GM20431 (cell line): ENCODE results near the gene PAPSS1.
"Not testable (repeated sequence)": the region's sequence is repeated elsewhere in the genome, so short reads cannot be mapped to it uniquely, and the experiment has no call there.

ENCODE experiments used
- in situ Hi-C: fragments of 300-500 bp; cut with MseI, MboI; formaldehyde crosslinking; loops from one replicate; pipeline ENCODE4 v1.15.0; 2020; ENCODE audit warnings: low sequenced_read_pairs; ENCODE audit not compliant: unreplicated experiment

The PAPSS1 gene

GRCh38 chr4:107692202-107692601 is 27.8 kb downstream of the PAPSS1 start:
- in situ Hi-C loops: no loop called here

DNA sequence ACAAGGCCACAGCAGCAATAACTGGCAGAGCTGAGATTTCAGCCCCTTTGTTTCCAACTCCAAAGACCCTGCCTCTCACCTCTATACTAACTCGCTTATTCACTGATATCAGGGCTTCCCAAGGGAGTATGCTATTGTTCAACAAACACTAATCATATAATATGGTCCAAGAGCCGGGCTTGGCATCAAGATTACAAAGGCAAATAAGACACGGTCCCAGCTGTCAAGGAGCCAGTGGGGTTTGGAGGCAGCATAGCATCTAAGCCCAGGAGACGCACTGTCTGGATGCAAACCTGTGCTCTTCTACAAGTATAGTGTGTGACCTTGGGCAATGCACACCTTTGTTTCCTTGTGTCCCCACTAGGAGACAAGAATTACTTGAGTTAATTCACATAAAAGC is 28.7 kb downstream of the PAPSS1 start:
- in situ Hi-C loops: no loop called here

DNA sequence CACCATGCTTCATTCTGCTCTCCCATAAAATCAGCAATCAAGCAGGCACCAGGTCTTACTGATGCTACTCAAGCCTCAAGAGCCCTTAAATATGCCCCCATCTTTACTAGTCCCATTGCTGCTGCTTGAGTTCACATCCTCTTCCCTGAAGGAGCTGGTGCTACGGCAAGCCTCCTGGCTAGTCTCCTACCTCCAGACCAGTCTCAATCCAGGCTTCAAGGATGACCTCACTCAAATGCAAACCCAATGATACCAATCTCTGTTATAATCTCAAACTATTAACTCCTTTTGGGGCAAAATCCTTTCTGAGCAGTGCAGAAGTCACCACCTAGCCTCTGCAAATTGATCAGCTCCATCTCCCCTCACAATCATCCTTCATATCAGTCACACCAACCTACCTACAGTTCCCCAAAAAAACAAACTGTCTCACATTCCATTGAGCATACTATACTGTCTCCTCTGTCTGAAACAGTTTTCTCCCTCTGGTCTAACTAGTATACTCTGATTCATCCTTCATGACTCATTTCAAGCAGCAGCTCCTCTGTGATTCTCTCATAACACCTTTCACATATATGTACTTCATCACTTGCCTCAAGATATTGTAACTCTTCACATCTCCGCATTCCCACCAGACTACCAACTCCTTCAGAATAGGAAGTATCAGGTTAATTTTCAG is 30.0 kb downstream of the PAPSS1 start:
- in situ Hi-C loops: no loop called here

DNA sequence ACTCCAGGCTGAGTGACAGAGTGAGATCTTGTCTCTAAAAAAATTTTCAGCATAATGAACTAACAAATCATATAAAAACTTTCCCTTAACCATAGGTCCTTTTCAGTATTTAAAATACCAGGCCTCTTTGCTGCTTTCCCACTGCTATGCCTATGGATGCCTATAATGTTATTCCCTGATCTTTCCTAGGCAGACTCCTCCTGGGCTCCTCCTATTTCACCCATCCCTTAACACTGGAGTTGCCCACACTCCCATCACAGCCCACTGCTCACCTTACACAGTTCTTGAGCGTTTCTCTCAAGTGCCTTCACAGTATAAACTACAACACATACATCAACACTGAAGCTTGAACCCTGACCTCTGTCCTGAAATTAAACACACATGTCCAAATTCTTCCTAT is 31.6 kb downstream of the PAPSS1 start:
- in situ Hi-C loops: no loop called here

- in situ Hi-C loops: no loop called here
Measured at GRCh38 chr4:107685740-107686139, 34.3 kb downstream of the PAPSS1 start.

DNA sequence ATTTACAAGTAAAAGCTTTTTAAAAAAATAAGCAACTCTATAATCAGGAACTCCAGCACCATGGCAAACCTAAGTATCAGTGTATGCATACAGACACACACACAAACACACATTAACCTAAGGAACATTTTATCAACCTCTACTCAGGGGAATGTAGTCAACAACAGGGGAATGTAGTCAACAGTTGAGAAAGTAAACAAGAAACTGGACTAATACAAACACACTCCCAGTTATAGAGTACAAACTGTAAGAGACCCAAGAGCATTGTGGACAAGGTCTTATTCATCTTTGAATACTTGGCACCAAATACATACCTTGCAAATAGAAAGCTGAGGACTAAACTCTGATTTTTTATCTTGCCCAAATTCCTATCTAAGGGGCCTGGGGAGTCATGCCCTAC is 36.2 kb downstream of the PAPSS1 start:
- in situ Hi-C loops: no loop called here

DNA sequence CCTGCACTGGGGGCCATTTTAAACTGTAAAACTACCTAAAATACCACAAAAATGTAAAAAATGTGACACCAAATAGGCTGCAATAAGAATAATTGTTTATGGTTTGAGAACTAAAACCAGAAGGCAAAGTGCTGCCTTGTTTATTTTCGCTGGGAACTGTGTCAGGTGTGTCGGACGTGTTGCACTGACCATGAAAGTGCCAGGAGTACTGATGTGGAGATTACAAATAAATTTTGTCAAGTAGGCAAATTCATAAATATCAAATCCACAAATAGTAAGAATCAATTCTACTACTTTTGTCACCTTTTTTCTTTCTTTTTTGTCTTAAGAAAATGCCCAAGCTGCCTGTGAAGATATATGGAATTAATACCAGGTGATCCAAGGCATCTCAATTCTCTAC is 37.7 kb downstream of the PAPSS1 start:
- in situ Hi-C loops: no loop called here

DNA sequence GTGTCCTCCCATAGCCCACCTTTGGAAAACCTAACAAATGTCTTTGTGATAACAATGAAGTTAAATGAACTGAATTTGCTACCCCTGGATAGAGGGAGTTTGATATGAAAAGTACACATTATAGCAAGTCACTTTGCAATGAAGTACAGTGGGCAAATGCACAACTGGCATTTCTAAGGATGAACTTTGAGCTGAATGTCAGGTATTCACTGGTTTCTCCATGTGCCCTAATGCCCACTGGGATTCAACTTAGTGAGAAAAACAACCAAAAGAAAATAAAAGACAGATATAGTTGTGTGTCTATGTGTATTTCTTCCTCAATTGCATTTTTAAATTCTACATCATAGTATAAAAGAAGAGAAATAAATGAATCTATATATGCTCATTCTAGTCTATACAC is 51.0 kb downstream of the PAPSS1 start:
- in situ Hi-C loops: no loop called here

DNA sequence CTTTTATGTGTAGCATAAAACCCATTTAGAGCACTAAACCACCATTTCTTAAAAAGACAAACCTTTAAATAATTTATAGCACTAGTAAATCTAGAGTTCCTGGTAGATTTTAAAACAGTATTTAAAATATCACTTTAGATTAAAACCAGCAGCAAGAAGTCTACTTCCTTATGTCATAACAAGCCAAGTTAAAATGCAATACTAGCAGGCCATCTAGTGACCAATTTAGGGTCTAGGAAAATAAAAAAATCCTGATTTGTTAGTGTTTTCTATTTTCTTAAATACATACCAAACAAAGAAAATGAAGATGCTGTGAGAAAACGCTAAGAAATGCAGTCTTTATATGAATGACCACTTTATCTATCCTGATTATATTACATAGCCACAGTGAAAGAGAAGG is 53.9 kb downstream of the PAPSS1 start:
- in situ Hi-C loops: no loop called here

GRCh38 chr4:107665001-107665400 is 55.0 kb downstream of the PAPSS1 start:
- in situ Hi-C loops: no loop called here

DNA sequence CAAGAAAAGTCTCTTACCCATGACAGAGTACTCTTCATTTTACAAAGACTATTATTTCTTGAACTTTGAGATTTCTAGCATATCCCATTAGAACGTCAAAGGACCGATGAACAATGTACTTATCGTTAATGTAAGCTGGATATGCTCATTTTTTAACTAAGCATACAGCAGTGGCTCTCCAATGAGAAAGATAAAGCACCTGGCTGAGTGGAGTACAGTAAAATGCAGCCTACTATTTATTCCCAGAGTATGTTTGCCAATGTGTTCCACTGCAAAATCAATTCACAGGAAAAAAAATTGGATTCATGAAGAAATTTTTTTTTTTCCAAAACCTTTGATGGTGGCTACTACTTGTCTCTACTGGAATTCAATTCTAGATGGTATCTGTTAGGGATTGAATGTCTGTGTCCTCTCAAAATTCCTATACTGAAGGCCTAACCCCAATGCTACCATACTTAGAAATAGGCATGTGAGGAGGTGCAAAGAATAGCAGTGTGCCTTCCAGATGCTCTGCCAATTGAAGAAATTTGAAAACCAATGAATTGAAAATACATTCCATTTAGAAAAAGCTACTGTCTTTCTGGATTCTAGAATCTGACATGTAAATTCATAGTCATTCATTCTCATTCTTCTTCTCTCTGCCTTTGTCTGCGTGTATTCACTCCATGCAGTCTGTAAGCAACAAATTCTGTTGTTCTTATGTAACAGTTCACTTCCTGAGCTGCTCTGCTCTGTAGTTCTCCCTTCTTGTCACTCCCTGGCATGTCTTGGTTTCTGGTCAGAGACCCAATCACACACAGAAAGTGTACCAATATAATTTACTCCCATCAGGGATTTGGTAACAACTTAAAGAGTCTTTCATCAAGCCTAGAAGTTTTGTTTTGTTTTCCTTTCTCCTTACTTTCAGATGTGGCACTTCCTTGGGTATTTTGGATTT is 61.4 kb downstream of the PAPSS1 start:
- in situ Hi-C loops: no loop called here

- in situ Hi-C loops: no loop called here
Measured at GRCh38 chr4:107655289-107655688, 64.7 kb downstream of the PAPSS1 start.

GRCh38 chr4:107654694-107655093 is 65.3 kb downstream of the PAPSS1 start:
- in situ Hi-C loops: no loop called here

DNA sequence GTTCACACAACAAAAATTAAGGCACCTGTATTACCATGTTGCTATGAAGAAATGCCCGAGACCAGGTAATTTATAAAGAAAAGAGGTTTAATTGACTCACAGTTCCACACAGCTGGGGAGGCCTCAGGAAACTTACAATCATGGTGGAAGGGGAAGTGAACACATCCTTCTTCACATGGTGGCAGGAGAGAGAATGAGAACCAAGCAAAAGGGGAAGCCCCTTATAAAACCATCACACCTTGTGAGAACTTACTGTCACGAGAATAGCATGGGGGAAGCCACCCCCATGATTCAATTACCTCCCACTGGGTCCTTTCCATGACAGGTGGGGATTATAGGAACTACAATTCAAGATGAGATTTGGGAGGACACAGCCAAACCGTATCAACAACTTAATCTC is 68.6 kb downstream of the PAPSS1 start:
- in situ Hi-C loops: not testable (repeated sequence)

GRCh38 chr4:107650251-107650650 is 69.8 kb downstream of the PAPSS1 start:
- in situ Hi-C loops: no loop called here

DNA sequence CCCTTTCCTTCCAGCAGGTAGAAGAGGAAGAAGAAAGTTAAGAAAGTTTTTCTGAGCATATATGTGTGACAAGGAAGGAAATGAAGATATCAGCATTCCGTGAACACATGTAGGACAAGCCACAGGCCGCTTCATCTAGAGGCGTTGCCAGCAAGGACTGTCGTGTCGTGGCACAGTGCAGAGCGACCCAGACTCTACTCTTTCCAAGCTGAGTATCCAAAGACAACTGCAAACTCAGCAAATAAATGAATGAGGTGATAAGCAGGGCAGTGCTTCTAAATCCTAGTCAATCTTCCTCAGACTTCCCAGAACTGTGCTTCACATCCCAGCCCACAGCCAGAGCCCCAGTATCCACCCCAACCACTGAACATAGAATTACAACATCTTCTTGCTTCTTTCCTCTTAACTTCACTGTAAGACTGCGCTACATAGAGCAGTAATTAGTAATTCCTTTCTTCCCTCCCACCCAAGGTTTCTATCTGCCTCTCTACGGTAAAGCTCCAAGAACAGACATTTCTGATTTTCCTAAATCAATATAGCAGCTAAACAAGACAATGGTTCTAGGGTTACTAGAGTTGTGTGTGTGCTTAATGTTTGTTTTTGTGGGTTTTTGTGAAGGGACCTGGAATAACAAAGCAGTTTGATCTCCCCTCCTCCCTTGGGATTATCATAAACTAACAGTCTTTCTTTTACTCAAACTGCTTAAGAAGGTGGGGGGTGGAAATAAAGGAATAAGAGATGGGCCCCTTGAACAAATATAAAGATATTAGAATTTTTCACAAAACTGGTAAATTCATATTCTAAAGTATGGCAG is 71.6 kb downstream of the PAPSS1 start:
- in situ Hi-C loops: no loop called here

- in situ Hi-C loops: no loop called here
Measured at GRCh38 chr4:107647591-107647990, 72.4 kb downstream of the PAPSS1 start.

GRCh38 chr4:107645604-107646003 is 74.4 kb downstream of the PAPSS1 start:
- in situ Hi-C loops: no loop called here

GRCh38 chr4:107643021-107643420 is 77.0 kb downstream of the PAPSS1 start:
- in situ Hi-C loops: no loop called here

- in situ Hi-C loops: no loop called here
Measured at GRCh38 chr4:107640878-107641277, 79.2 kb downstream of the PAPSS1 start.

DNA sequence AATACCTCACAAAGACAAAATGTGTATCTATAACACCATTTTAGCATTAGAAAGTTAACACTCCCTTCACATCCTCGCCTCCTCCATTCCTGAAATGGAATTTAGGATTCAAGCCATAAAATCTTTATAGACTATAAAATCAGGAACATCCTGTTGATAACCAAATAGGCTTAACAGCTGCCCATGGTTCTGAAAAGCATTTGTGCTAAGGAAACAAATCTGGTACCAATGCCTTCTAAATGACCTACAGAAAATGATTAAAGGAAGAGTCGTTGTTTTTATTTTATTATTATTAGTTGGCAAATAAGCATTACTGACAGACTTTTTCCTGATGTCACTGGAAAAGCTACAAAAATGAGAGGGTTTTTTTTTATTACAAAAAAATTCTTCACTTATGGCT is 79.8 kb downstream of the PAPSS1 start:
- in situ Hi-C loops: no loop called here
